SJSA1 (cell line): ENCODE data around the gene CD74. TPM values are rescaled to one million over a fixed set of nuclear protein-coding genes. Genes with fewer than 3 reads are reported as not detected.

Experiments
- DNase-seq, 2 experiments: peaks; one replicate each; pipeline ENCODE4 v3.0.0-alpha.2; 2015 to 2020; ENCODE audit warnings: low spot score in 2 of 2, low read depth in 1 of 2
- H3K27ac ChIP-seq: fragments of 250-450 bp; sonication (Bioruptor Pico); 2 replicates; pipeline ENCODE4 v1.5.1; 2020; ENCODE audit warnings: mild to moderate bottlenecking, moderate library complexity
- H3K27me3 ChIP-seq: fragments of 250-450 bp; sonication (Bioruptor Pico); replicated peaks from 2 replicates; pipeline ENCODE4 v1.5.1; 2020; ENCODE audit warnings: mild to moderate bottlenecking, moderate library complexity
- H3K36me3 ChIP-seq: fragments of 250-450 bp; sonication (Bioruptor Pico); 2 replicates; pipeline ENCODE4 v1.5.1; 2020; ENCODE audit warnings: mild to moderate bottlenecking
- H3K4me1 ChIP-seq: fragments of 250-450 bp; sonication (Bioruptor Pico); replicated peaks from 2 replicates; pipeline ENCODE4 v1.6.1; 2021; ENCODE audit warnings: mild to moderate bottlenecking
- H3K4me3 ChIP-seq: fragments of 250-450 bp; sonication (Bioruptor Pico); 2 replicates; pipeline ENCODE4 v1.5.1; 2020; ENCODE audit warnings: mild to moderate bottlenecking
- H3K9me3 ChIP-seq: fragments of 250-450 bp; sonication (Bioruptor Pico); replicated peaks from 2 replicates; pipeline ENCODE4 v1.5.1; 2020; ENCODE audit warnings: mild to moderate bottlenecking
- total RNA-seq: library from RNA; depleted of rRNA; stranded (reverse); fragments of >200 nt; shearing (Covaris generic); gene quantifications from 2 replicates; pipeline ENCODE4 v1.2.3, GENCODE V29; 2014

CD74 gene
- total RNA-seq, 1 experiment from 2014 or later, result not detected

- H3K9me3 ChIP-seq, result no peaks in the 10 kb centered on the region
- H3K4me1 ChIP-seq, result no peaks in the 10 kb centered on the region
- no peak overlapping the region for H3K4me3 ChIP-seq
- no peaks in the 10 kb centered on the region for H3K27me3 ChIP-seq
- DNase-seq, result no peak
- H3K27ac ChIP-seq, result no peak overlapping the region
- peaks cover 71% of the 10 kb centered on the region for H3K36me3 ChIP-seq
Measured at GRCh38 chr5:150400316-150401075, 12.2 kb downstream of the CD74 start.

GRCh38 chr5:150399524-150400211 lies 13.0 kb downstream of the CD74 start:
- no peak for DNase-seq
- Histone ChIP-seq H3K9me3 (no peaks in the 10 kb centered on the region), H3K36me3 (peaks cover 80% of the 10 kb centered on the region), H3K4me1 (no peaks in the 10 kb centered on the region; the same call in 1 of the 2 replicates), H3K4me3 (no peak overlapping the region), H3K27me3 (no peaks in the 10 kb centered on the region), H3K27ac (no peak overlapping the region)

GRCh38 chr5:150398722-150399523 lies 13.8 kb downstream of the CD74 start:
- H3K27ac ChIP-seq, result no peak overlapping the region
- H3K4me3 ChIP-seq, result no peak overlapping the region
- no peaks in the 10 kb centered on the region for H3K27me3 ChIP-seq
- H3K4me1 ChIP-seq, result peaks cover 7% of the 10 kb centered on the region
- DNase-seq, result no peak
- peaks cover 87% of the 10 kb centered on the region for H3K36me3 ChIP-seq
- H3K9me3 ChIP-seq, result no peaks in the 10 kb centered on the region

GRCh38 chr5:150397782-150398721 lies 14.7 kb downstream of the CD74 start:
- Histone ChIP-seq H3K9me3 (no peaks in the 10 kb centered on the region), H3K27ac (no peak overlapping the region), H3K36me3 (peaks cover 93% of the 10 kb centered on the region), H3K27me3 (no peaks in the 10 kb centered on the region), H3K4me1 (peaks cover 11% of the 10 kb centered on the region), H3K4me3 (no peak overlapping the region)
- DNase-seq, result no peak

GRCh38 chr5:150397146-150397781 lies 15.4 kb downstream of the CD74 start:
- no peak overlapping the region for H3K27ac ChIP-seq
- no peak overlapping the region for H3K4me3 ChIP-seq
- H3K36me3 ChIP-seq, result peaks cover 93% of the 10 kb centered on the region
- peak in 1 of 2 experiments; percentile 53 for DNase-seq
- no peaks in the 10 kb centered on the region for H3K27me3 ChIP-seq
- no peaks in the 10 kb centered on the region for H3K9me3 ChIP-seq
- peaks cover 11% of the 10 kb centered on the region for H3K4me1 ChIP-seq

- no peaks in the 10 kb centered on the region for H3K9me3 ChIP-seq
- no peaks in the 10 kb centered on the region for H3K27me3 ChIP-seq
- peaks cover 11% of the 10 kb centered on the region for H3K4me1 ChIP-seq
- H3K27ac ChIP-seq, result no peak overlapping the region
- H3K4me3 ChIP-seq, result no peak overlapping the region
- H3K36me3 ChIP-seq, result peaks cover 96% of the 10 kb centered on the region
- no peak for DNase-seq
Measured at GRCh38 chr5:150396267-150396666, 16.4 kb downstream of the CD74 start.

GRCh38 chr5:150395688-150395975 lies 17.1 kb downstream of the CD74 start:
- Histone ChIP-seq H3K36me3 (peaks cover 96% of the 10 kb centered on the region), H3K4me3 (no peak overlapping the region), H3K9me3 (no peaks in the 10 kb centered on the region), H3K27ac (no peak overlapping the region), H3K27me3 (no peaks in the 10 kb centered on the region), H3K4me1 (peaks cover 11% of the 10 kb centered on the region)
- DNase-seq, result no peak

GRCh38 chr5:150394912-150395687 lies 17.6 kb downstream of the CD74 start:
- no peak for DNase-seq
- peaks cover 11% of the 10 kb centered on the region for H3K4me1 ChIP-seq
- no peak overlapping the region for H3K4me3 ChIP-seq
- H3K27ac ChIP-seq, result no peak overlapping the region
- peaks cover 94% of the 10 kb centered on the region for H3K36me3 ChIP-seq
- H3K27me3 ChIP-seq, result no peaks in the 10 kb centered on the region
- H3K9me3 ChIP-seq, result no peaks in the 10 kb centered on the region

- Histone ChIP-seq H3K27ac (peak overlapping the region; percentile 22; the same call in 1 of the 2 replicates), H3K4me1 (peaks cover 11% of the 10 kb centered on the region), H3K27me3 (no peaks in the 10 kb centered on the region), H3K9me3 (no peaks in the 10 kb centered on the region), H3K36me3 (peaks cover 96% of the 10 kb centered on the region), H3K4me3 (no peak overlapping the region)
- peak; percentile 63 to 81 for DNase-seq
Measured at GRCh38 chr5:150394131-150394530, 18.6 kb downstream of the CD74 start.

- Histone ChIP-seq H3K4me1 (peaks cover 11% of the 10 kb centered on the region), H3K36me3 (peaks cover 96% of the 10 kb centered on the region), H3K27me3 (no peaks in the 10 kb centered on the region), H3K27ac (no peak overlapping the region), H3K9me3 (no peaks in the 10 kb centered on the region), H3K4me3 (no peak overlapping the region)
- no peak for DNase-seq
Measured at GRCh38 chr5:150393096-150393645, 19.5 kb downstream of the CD74 start.

- no peaks in the 10 kb centered on the region for H3K27me3 ChIP-seq
- peaks cover 11% of the 10 kb centered on the region for H3K4me1 ChIP-seq
- no peak overlapping the region for H3K27ac ChIP-seq
- H3K4me3 ChIP-seq, result no peak overlapping the region
- DNase-seq, result no peak
- peaks cover 96% of the 10 kb centered on the region for H3K36me3 ChIP-seq
- no peaks in the 10 kb centered on the region for H3K9me3 ChIP-seq
Measured at GRCh38 chr5:150392680-150393079, 20.0 kb downstream of the CD74 start.

- Histone ChIP-seq H3K4me3 (no peak overlapping the region), H3K36me3 (peaks cover 97% of the 10 kb centered on the region), H3K27ac (no peak overlapping the region), H3K27me3 (no peaks in the 10 kb centered on the region), H3K9me3 (no peaks in the 10 kb centered on the region), H3K4me1 (peaks cover 11% of the 10 kb centered on the region)
- DNase-seq, result no peak
Measured at GRCh38 chr5:150391986-150392385, 20.7 kb downstream of the CD74 start.
